GM20000 (cell line): ENCODE measurements around the gene GCNT1.

Experiments
- DNase-seq: peaks from one replicate; pipeline ENCODE4 v3.0.0; 2012; ENCODE audit warnings: low spot score
- TF ChIP-seq, protein P1 (sequence below): IDR thresholded peaks from 2 replicates; pipeline ENCODE4 v1.5.1; 2012; ENCODE audit warnings: mild to moderate bottlenecking, control low read depth; ENCODE audit errors: extremely low read depth, missing control alignments

GCNT1 gene

DNA sequence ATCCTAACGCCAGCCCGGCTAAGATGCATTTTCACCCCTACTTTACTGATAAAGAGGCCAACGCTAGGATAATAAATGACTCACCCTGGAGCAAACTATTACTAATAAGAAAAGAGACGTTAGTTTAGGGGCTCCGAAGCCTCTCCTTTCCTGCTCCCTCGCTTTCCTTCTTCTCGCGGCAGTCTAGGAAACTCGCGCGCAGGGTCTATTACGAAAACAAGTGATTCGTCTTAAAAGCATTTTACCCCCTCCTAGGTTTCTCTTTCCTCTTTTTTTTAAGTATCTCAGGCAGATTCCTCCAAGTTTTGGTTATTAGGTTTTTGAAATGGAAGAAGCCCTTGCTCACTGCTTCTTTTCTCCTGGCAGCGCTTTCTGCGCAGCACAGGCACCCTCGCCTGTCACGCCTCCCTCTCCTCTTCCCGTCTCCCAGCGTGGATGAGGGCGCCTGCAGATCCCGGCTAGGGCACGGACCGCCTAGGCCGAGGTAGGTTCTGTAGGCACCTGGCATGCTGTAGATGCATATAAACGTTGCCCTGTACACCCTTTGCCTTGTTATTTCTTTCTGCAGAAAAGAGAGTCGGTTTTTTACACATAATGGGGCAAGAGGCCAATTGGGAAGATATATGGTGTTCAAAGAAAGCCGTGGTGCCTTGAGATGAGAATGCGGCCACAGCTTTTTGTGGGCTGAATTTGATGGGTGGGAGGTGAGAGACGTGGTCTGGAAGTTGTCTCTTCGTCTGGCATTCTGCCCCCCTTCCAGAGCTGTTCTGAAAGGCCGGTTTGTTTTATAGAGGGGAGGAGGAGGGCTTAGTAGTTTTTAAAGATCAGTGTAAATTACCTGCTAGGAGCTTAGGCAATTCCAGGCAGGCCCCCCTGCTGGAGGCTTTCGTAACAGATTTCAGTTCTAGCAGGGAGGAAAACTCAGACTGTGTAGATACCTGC, 983 bp downstream of the GCNT1 start:
- TF ChIP-seq, protein P1, sequence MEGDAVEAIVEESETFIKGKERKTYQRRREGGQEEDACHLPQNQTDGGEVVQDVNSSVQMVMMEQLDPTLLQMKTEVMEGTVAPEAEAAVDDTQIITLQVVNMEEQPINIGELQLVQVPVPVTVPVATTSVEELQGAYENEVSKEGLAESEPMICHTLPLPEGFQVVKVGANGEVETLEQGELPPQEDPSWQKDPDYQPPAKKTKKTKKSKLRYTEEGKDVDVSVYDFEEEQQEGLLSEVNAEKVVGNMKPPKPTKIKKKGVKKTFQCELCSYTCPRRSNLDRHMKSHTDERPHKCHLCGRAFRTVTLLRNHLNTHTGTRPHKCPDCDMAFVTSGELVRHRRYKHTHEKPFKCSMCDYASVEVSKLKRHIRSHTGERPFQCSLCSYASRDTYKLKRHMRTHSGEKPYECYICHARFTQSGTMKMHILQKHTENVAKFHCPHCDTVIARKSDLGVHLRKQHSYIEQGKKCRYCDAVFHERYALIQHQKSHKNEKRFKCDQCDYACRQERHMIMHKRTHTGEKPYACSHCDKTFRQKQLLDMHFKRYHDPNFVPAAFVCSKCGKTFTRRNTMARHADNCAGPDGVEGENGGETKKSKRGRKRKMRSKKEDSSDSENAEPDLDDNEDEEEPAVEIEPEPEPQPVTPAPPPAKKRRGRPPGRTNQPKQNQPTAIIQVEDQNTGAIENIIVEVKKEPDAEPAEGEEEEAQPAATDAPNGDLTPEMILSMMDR, result no peak
- DNase-seq, result peak; percentile 28

DNA sequence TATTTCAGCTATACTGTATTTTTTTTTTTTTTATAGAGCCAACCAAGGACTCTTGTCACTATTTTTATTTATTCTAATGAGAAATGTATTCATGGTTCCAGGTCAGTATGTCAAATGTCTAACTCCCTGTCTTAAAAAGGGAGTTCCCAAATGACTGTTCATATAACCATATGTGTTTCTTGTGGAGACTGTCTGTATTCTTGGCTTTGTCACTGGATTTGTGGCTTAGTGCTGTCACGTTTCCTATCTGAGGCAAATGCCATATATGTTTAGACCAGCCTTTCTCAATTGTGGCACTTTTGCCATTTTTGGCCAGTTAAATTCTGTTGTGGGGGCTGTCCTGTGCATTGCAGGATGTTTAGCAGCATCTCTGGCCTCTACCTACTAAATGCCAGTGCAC, 3.1 kb downstream of the GCNT1 start:
- no peak for DNase-seq
- TF ChIP-seq, protein P1, result no peak

DNA sequence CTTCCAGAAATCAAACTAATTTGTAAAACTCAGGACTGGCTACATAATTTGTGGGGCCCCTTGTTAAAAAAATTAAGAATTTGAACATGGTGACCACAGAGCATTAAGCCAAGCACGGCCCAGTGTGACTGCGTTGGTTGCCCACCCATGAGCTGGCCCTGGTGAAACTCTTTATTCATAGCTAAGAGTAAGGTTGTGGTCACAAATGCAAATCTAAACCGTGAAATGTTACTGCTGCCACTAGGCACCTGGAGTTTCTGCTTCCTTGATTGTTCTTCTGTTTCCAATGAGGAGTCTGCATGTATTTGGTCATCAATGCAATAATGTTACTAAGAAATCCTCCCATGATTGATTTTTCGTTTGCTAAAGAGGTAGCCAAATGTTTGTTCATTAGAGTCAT, 4.2 kb downstream of the GCNT1 start:
- TF ChIP-seq, protein P1, result no peak
- no peak for DNase-seq

DNA sequence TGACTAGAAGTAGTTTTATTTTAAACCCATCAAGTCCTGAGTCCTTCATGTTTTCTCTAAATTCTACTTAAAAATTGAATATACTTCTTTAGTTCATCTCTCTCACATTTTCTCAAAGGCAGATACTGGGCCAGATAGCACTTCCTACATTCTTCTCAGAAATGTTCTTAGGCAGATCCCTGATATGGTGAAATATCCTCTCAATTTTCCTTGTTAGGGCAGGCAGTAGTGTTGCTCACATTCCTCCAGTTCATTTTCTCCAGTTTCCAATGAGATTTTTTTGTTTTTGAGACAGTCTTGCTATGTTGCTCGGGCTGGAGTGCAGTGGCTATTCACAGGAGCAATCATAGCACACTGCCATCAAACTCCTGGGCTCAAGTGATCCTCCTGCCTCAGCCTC, 5.7 kb downstream of the GCNT1 start:
- TF ChIP-seq, protein P1, result no peak
- no peak for DNase-seq

- TF ChIP-seq, protein P1, result no peak
- DNase-seq, result no peak
These were observed 6.7 kb downstream of the GCNT1 start for GRCh38 chr9:76465442-76466298.

DNA sequence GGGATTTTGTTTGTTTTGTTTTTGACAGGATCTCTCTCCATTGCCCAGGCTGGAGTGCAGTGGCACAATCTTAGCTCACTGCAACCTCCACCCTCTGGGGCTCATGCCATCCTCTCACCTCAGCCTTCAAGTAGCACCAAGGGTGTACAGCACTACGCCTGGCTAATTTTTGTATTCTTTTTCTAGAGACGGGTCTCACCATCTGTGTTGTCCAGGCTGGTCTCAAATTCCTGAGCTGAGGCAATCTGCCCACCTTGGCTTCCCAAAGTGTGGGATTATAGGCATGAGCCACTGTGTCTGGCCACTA, 7.3 kb downstream of the GCNT1 start:
- DNase-seq, result no peak

More for the DNA sequence above, 7.3 kb downstream of the GCNT1 start:
- TF ChIP-seq, protein P1, result no peak
